Large intestine (tissue), 3 donors: Measurements from ENCODE around the gene RAB34. TPM values are rescaled to one million over a fixed set of nuclear protein-coding genes. Genes with fewer than 3 reads are reported as not detected.

Experiments
- DNase-seq, 2 donors: peaks; one replicate each; pipeline versions ENCODE4 v3.0.0 to v3.0.0-alpha.2; 2013
- H3K27ac ChIP-seq: one replicate; pipeline ENCODE4 v1.5.1; 2013; ENCODE audit warnings: low read length
- H3K27me3 ChIP-seq: 2 replicates; pipeline ENCODE4 v1.6.1; 2013; ENCODE audit warnings: low read length; ENCODE audit not compliant: control insufficient read depth, insufficient read depth
- H3K36me3 ChIP-seq: 2 replicates; pipeline ENCODE4 v1.6.1; 2013; ENCODE audit warnings: low read length; ENCODE audit not compliant: control insufficient read depth, insufficient read depth
- H3K4me1 ChIP-seq: one replicate; pipeline ENCODE4 v1.6.1; 2013; ENCODE audit warnings: low read length; ENCODE audit not compliant: control insufficient read depth, insufficient read depth
- H3K4me3 ChIP-seq: one replicate; pipeline ENCODE4 v1.5.1; 2013; ENCODE audit warnings: low read length
- H3K9me3 ChIP-seq: one replicate; pipeline ENCODE4 v1.6.1; 2013; ENCODE audit warnings: mild to moderate bottlenecking, low read depth, low read length, moderate library complexity; ENCODE audit not compliant: control insufficient read depth
- WGBS: methylation state at CpG from one replicate; pipeline ENCODE4 v1.1.5; 2013; ENCODE audit warnings: low lambda C conversion rate; ENCODE audit not compliant: insufficient coverage; 5-methylcytosine and 5-hydroxymethylcytosine counted together
- polyA plus RNA-seq: library from polyadenylated mRNA; unstranded; fragments of 120-200 nt; gene quantifications from one replicate; pipeline ENCODE4 v1.2.1, GENCODE V29; 2013

The RAB34 gene
- polyA plus RNA-seq, 1 donor = 82.8 TPM

GRCh38 chr17:28746611-28747050 lies 29.0 kb upstream of the RAB34 start:
- peak overlapping the region; percentile 78 for H3K4me3 ChIP-seq

GRCh38 chr17:28745786-28746411 lies 28.2 kb upstream of the RAB34 start:
- peak overlapping the region; percentile 100 for H3K27ac ChIP-seq
- H3K36me3 ChIP-seq = peaks cover 47% of the 10 kb centered on the region
- peak; percentile 45 to 64 for DNase-seq
- H3K9me3 ChIP-seq = no peaks in the 10 kb centered on the region
- no CpG with 5 or more reads among the region's 4 CpGs for WGBS
- peak overlapping the region; percentile 78 for H3K4me3 ChIP-seq
- peaks cover 46% of the 10 kb centered on the region for H3K4me1 ChIP-seq
- no peaks in the 10 kb centered on the region for H3K27me3 ChIP-seq

More at GRCh38 chr17:28746611-28747050, 29.0 kb upstream of the RAB34 start:
- peak overlapping the region; percentile 100 for H3K27ac ChIP-seq
- H3K27me3 ChIP-seq = no peaks in the 10 kb centered on the region
- H3K4me1 ChIP-seq = peaks cover 46% of the 10 kb centered on the region
- DNase-seq = peak; percentile 70 to 81
- peaks cover 53% of the 10 kb centered on the region for H3K36me3 ChIP-seq
- H3K9me3 ChIP-seq = no peaks in the 10 kb centered on the region
- WGBS = no CpG with 5 or more reads among the region's 5 CpGs

- no peaks in the 10 kb centered on the region for H3K27me3 ChIP-seq
- peak; percentile 56 to 76 for DNase-seq
- H3K9me3 ChIP-seq = no peaks in the 10 kb centered on the region
- peaks cover 41% of the 10 kb centered on the region for H3K4me1 ChIP-seq
- no CpG with 5 or more reads among the region's 31 CpGs for WGBS
- peaks cover 40% of the 10 kb centered on the region for H3K36me3 ChIP-seq
- peak overlapping the region; percentile 78 for H3K4me3 ChIP-seq
- peak overlapping the region; percentile 100 for H3K27ac ChIP-seq
Measured at GRCh38 chr17:28744972-28745785, 27.5 kb upstream of the RAB34 start.

GRCh38 chr17:28744104-28744971 lies 26.7 kb upstream of the RAB34 start:
- Histone ChIP-seq H3K27ac (peak overlapping the region; percentile 100), H3K4me3 (peak overlapping the region; percentile 78), H3K36me3 (peaks cover 32% of the 10 kb centered on the region), H3K27me3 (no peaks in the 10 kb centered on the region), H3K4me1 (peaks cover 38% of the 10 kb centered on the region), H3K9me3 (no peaks in the 10 kb centered on the region)
- DNase-seq = peak; percentile 76 to 87
- no CpG with 5 or more reads among the region's 61 CpGs for WGBS

- Histone ChIP-seq H3K9me3 (no peaks in the 10 kb centered on the region), H3K27ac (peak within 1 kb of the TSS; percentile 100), H3K36me3 (peaks cover 24% of the 10 kb centered on the region), H3K4me1 (peaks cover 38% of the 10 kb centered on the region), H3K4me3 (peak within 1 kb of the TSS; percentile 78), H3K27me3 (no peaks in the 10 kb centered on the region)
- peak; percentile 91 to 97 for DNase-seq
- WGBS = no CpG with 5 or more reads among the region's 70 CpGs
Measured at GRCh38 chr17:28743243-28744103, 25.8 kb upstream of the RAB34 start, which contains the start of gene TRAF4. Gene TRAF4 (plus strand): TSS chr17:28744011. CDS start chr17:28744113, 102 bp downstream.

- peaks cover 29% of the 10 kb centered on the region for H3K4me1 ChIP-seq
- no CpG with 5 or more reads among the region's 19 CpGs for WGBS
- H3K27me3 ChIP-seq = no peaks in the 10 kb centered on the region
- peaks cover 6% of the 10 kb centered on the region for H3K36me3 ChIP-seq
- no peaks in the 10 kb centered on the region for H3K9me3 ChIP-seq
- no peak for DNase-seq
- no peak overlapping the region for H3K4me3 ChIP-seq
- no peak overlapping the region for H3K27ac ChIP-seq
Measured at GRCh38 chr17:28741358-28742349, 24.0 kb upstream of the RAB34 start.

- H3K4me3 ChIP-seq = no peak overlapping the region
- no CpG with 5 or more reads among the region's 10 CpGs for WGBS
- DNase-seq = no peak
- peaks cover 19% of the 10 kb centered on the region for H3K4me1 ChIP-seq
- no peaks in the 10 kb centered on the region for H3K9me3 ChIP-seq
- no peak overlapping the region for H3K27ac ChIP-seq
- no peaks in the 10 kb centered on the region for H3K36me3 ChIP-seq
- no peaks in the 10 kb centered on the region for H3K27me3 ChIP-seq
Measured at GRCh38 chr17:28740406-28741357, 23.0 kb upstream of the RAB34 start.

- peak overlapping the region; percentile 10 for H3K27ac ChIP-seq
- no peak for DNase-seq
Measured at GRCh38 chr17:28738680-28739384, 21.2 kb upstream of the RAB34 start.

More at GRCh38 chr17:28738680-28739384, 21.2 kb upstream of the RAB34 start:
- Histone ChIP-seq H3K27me3 (no peaks in the 10 kb centered on the region), H3K4me1 (peaks cover 17% of the 10 kb centered on the region), H3K9me3 (no peaks in the 10 kb centered on the region), H3K36me3 (peaks cover 3% of the 10 kb centered on the region), H3K4me3 (no peak overlapping the region)
- no CpG with 5 or more reads among the region's 10 CpGs for WGBS
